IPS-18c (cell line): ENCODE results near the gene DBNL.
A peak's percentile ranks its signal among the peaks of the same experiment; 100 is the strongest.

ENCODE experiments used
- H3K4me3 ChIP-seq: 2 replicates; pipeline ENCODE4 v1.7.0; 2013; ENCODE audit warnings: low read depth, mild to moderate bottlenecking, low read length, moderate library complexity; ENCODE audit not compliant: insufficient read depth
- H3K9me3 ChIP-seq: one replicate; pipeline ENCODE4 v1.6.1; 2013; ENCODE audit warnings: mild to moderate bottlenecking, low read length, moderate library complexity; ENCODE audit not compliant: control insufficient read depth, insufficient read depth

Gene DBNL

DNA sequence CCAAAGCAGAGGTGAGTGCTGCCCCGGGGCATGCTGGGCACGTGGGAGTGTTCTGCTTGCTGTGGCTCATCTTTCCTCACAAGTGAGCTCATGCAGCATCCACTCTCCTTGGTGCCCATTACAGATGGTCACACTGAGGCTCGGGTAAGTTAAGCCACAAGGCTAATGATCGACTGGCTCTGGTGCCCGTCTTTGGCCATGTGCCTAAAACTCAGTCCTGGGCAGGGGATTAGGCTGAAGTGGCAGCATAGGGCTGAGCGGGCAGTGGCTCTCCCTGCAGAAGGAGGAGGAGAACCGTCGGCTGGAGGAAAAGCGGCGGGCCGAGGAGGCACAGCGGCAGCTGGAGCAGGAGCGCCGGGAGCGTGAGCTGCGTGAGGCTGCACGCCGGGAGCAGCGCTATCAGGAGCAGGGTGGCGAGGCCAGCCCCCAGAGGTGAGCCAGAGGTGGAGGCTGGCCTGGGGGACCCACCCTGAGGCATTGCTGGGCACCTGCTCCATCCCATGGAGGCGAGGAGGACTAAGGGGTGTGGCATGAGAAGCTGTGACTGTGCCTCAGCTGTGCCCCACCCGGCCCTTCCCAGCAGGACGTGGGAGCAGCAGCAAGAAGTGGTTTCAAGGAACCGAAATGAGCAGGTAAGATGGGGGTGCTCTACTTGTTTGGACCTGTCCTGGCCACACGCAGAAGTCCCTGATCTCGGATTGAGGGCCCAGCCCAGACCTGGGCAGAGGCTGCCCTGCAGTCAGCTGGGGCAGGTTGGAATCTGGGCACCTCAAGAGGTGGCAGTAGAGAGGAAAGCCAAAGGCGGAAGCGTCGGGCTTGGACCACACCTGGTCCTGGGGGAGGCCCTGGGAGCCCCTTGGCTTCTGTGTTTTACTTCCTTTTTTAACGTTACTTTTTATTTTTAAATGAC lies 13.6 kb downstream of the DBNL start:
- H3K4me3 ChIP-seq, result no peak overlapping the region
- H3K9me3 ChIP-seq, result no peaks in the 10 kb centered on the region

DNA sequence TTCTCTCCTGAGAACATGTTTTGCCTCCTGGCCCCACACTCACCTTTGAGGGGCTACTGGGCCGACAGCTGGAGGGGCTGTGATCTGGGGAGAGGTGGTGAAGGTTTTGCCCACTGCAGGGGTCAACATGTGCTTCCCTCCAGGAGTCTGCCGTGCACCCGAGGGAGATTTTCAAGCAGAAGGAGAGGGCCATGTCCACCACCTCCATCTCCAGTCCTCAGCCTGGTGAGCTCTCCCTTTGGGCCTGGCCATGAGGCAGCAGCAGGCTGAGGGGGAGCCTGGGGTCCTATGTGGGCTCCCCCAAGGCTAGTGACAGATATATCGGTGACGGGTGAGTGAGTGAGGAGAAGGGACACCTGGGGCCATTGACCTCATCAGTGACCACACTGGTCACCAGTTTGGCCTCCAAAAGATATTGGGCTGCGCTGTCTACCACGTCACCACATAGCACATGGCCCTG lies 14.3 kb downstream of the DBNL start:
- no peaks in the 10 kb centered on the region for H3K9me3 ChIP-seq
- H3K4me3 ChIP-seq, result no peak overlapping the region

- H3K9me3 ChIP-seq, result no peaks in the 10 kb centered on the region
These were observed 15.0 kb downstream of the DBNL start for GRCh38 chr7:44059219-44060090.

DNA sequence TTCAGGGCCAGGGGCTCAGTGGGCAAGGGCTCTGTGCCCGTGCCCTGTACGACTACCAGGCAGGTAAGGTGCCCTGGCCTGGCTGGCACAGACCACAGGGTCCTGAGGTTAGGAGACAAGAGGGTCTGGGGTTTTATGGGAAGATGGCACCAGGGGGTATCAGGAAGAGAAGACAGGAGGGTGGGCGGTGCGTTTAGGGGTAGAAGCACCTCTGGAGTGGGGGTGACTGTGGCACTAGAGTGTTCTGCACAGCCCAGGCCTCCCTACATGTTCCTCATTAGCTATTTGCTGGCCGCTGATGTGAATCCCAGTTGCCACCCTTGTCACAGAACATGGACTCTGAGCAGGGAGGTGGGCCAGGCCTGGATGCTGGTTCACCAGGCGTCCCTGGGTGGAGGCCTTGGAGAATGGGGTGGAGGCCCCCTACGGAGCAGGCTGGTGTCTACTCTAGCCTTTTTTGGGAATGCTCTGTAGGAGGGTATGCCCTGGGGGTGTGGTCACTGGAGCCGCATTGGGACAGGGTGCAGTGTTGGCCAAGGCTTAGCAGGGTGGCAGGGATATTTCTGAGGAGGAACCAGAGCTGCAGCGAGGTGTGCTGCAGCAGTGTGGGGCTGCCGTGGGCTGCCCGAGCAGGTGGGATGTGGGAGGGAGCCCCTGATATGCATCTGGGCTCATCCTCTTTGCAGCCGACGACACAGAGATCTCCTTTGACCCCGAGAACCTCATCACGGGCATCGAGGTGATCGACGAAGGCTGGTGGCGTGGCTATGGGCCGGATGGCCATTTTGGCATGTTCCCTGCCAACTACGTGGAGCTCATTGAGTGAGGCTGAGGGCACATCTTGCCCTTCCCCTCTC lies 15.8 kb downstream of the DBNL start:
- no peak overlapping the region for H3K4me3 ChIP-seq
- H3K9me3 ChIP-seq, result no peaks in the 10 kb centered on the region

More at GRCh38 chr7:44059219-44060090, 15.0 kb downstream of the DBNL start:
- H3K4me3 ChIP-seq, result no peak overlapping the region

DNA sequence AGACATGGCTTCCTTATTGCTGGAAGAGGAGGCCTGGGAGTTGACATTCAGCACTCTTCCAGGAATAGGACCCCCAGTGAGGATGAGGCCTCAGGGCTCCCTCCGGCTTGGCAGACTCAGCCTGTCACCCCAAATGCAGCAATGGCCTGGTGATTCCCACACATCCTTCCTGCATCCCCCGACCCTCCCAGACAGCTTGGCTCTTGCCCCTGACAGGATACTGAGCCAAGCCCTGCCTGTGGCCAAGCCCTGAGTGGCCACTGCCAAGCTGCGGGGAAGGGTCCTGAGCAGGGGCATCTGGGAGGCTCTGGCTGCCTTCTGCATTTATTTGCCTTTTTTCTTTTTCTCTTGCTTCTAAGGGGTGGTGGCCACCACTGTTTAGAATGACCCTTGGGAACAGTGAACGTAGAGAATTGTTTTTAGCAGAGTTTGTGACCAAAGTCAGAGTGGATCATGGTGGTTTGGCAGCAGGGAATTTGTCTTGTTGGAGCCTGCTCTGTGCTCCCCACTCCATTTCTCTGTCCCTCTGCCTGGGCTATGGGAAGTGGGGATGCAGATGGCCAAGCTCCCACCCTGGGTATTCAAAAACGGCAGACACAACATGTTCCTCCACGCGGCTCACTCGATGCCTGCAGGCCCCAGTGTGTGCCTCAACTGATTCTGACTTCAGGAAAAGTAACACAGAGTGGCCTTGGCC lies 16.6 kb downstream of the DBNL start:
- Histone ChIP-seq H3K9me3 (no peaks in the 10 kb centered on the region), H3K4me3 (no peak overlapping the region)

DNA sequence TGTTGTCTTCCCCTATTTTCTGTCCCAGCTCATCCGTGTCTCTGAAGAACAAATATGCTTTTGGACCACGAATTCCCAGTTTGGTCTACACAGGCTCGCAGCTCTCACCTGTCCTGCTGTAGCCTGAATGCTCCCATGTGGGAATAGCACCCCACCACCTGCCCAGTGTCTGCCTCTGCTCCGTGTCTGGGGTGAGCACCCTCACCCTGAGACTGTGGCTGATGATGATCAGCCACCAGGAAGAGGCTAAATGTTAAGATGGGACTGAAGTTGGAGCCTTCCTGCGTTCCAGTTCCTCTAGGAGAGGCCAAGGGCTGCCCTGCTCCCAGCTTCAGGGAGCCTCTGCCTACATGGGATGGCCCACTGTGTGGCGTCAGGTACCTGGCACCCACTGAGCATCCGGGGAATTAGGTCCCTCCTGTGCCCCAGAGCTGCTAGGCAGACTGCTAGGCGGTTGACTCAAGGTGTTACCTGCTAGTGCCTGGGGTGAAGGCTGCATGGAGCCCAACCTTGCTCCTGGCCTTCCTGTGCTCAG lies 17.2 kb downstream of the DBNL start:
- Histone ChIP-seq H3K9me3 (no peaks in the 10 kb centered on the region), H3K4me3 (no peak overlapping the region)

DNA sequence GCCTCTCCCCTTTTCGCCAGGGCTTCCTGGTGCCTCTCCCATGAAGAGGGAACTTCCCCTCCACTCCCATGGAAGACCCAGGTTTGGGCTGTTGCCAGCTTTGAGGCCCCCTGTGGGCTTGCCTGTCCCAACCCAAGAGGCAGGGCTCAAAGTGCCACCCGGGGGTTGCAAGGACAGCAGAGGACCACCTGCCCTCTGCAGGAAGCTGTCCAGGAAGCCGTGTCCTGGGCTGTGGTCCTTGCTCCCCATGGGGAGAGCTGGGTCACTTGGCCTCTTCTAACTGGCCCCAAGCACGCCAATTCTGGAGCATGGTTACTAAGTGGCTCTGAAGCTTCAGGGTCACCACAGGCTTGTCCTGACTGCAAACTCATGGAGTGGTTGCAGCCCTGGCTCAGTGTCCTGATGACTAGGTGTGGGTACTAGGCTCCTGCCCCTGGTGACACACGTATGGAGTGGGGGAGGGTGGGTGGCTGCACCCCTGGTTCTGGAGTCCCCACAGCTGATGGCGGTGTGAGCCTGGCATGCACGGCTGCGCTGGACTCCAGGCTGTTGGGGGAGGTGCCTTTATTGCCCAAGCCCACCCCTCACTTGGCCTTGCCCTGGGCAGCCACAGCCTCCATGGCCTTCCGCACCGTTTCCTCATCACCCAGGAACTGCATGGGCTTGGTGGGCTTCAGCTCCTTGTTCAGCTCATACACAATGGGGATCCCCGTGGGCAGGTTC lies 17.8 kb downstream of the DBNL start:
- Histone ChIP-seq H3K4me3 (no peak overlapping the region), H3K9me3 (no peaks in the 10 kb centered on the region)

- Histone ChIP-seq H3K4me3 (no peak overlapping the region), H3K9me3 (no peaks in the 10 kb centered on the region)
These were observed 18.4 kb downstream of the DBNL start for GRCh38 chr7:44062903-44063295.

DNA sequence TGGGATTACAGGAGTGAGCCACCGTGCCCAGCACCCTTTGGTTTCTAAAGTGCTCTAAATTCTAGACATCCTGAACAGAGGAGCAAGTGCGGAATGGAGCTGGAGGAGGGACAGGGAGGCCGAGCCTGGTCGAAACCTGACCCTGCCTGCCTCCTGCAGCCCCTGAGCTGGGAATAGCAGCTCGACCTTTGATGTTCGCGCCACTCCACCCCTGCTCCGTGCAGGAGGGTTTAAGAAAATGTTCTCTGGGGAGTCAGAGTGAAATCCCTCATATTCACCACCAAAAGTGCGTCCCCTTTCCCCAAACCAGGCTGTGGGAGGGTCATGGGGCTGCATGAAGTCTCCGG lies 19.0 kb downstream of the DBNL start:
- H3K9me3 ChIP-seq, result no peaks in the 10 kb centered on the region
- H3K4me3 ChIP-seq, result peak overlapping the region; percentile 34

DNA sequence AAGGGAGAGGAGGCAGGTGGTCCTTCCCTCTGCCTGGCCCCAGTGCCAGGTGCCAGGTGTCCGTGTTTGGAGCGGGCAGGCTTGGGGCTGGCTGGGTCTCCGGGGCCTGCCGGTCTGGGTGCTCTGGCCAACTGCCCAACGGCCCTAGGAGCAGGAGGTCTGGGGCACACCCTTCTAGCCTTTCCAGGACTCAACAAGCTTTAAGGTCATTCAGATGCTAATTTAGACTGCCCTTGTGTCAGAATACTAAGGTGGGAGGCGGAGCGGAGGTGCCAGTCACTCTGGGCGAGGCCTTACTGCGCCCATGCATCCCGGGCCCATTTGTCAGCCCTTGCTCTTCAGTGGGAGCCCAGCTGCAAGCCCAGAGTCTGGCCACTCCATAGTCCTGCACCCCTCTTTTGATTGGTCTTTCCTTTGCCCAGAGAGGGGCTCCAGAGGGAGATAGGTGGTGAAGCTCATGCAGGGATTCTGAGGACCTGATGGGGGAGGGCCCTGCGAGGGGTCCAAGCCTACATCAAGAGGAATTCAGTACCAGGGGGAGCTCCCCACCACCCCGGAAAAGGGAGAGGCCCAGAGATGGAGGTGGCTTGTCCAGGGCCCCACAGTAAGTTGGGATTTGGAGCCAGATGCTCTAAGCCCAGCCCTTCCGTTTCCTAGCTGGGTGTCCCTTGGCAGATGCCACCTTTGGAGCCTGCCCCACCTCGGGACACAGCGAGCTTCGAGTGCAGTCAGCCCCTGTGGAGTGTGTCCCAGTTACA lies 19.6 kb downstream of the DBNL start:
- peak overlapping the region; percentile 34 for H3K4me3 ChIP-seq
- no peaks in the 10 kb centered on the region for H3K9me3 ChIP-seq

GRCh38 chr7:44064791-44065430 lies 20.4 kb downstream of the DBNL start:
- no peak overlapping the region; the same call in 1 of the 2 replicates for H3K4me3 ChIP-seq
- no peaks in the 10 kb centered on the region for H3K9me3 ChIP-seq

GRCh38 chr7:44065431-44066110 lies 21.1 kb downstream of the DBNL start, which contains the start of gene PGAM2:
Gene PGAM2 (minus strand): TSS chr7:44065567. CDS start chr7:44065529, 38 bp downstream.
- Histone ChIP-seq H3K4me3 (no peak within 1 kb of the TSS; the same call in 1 of the 2 replicates), H3K9me3 (no peaks in the 10 kb centered on the region)

DNA sequence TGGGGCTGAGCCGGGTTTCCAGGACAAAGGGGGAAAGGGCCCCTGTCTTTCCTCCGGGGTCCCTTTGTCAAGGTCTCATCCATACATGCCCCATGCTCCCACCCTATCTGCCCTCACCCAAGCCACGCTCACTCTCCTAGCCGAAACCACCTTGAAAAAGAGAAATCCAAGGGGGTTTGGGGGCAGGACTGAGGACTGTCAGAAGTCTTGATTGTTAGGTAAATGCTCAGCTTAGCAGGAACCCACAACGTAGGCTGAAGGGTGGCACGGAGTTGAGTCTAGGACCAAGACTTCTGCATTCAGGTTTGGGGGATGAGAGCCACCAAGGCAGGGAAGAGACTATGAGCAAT lies 21.6 kb downstream of the DBNL start:
- Histone ChIP-seq H3K4me3 (no peak overlapping the region), H3K9me3 (no peaks in the 10 kb centered on the region)

- Histone ChIP-seq H3K9me3 (no peaks in the 10 kb centered on the region), H3K4me3 (peak overlapping the region; percentile 15; the same call in 1 of the 2 replicates)
These were observed 22.1 kb downstream of the DBNL start for GRCh38 chr7:44066494-44067063.
